ENCODE data around the gene ASIC3.

DNA sequence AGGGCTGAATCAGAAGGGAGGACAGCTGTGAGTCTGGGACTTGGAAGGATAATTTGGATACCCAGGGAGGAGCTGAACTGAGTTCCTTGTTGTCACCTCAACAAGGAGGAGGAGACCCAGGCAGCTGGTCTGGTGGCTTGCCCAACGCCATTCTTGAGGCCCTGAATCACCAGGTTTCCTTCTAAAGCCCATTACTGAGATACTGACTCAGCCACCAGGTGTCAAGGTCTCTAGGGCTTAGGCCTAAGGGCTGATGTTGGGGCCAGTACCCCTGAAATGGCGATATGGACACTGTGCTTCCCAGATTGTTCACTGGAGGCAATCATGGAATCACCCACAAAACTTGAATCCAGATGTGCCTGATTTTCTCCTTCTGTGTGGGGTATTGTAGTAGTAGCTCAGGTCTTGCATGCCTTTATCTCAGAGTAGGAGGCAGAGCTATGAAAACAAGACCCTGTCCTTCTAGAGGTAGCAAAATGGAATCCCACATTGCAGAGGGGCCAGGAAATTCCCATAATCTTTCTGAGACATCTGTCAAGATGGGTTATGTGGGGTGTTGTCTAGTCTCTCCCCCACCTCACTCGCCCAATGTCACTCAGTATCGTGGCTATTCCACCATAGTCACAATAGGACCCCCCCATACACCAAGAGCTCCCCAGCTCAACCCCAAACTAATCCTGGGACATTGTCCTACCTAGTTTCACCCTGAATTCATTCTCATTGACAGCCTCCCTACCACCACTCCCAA is 22.2 kb upstream of the ASIC3 start:
- TF ChIP-seq, protein P1, sequence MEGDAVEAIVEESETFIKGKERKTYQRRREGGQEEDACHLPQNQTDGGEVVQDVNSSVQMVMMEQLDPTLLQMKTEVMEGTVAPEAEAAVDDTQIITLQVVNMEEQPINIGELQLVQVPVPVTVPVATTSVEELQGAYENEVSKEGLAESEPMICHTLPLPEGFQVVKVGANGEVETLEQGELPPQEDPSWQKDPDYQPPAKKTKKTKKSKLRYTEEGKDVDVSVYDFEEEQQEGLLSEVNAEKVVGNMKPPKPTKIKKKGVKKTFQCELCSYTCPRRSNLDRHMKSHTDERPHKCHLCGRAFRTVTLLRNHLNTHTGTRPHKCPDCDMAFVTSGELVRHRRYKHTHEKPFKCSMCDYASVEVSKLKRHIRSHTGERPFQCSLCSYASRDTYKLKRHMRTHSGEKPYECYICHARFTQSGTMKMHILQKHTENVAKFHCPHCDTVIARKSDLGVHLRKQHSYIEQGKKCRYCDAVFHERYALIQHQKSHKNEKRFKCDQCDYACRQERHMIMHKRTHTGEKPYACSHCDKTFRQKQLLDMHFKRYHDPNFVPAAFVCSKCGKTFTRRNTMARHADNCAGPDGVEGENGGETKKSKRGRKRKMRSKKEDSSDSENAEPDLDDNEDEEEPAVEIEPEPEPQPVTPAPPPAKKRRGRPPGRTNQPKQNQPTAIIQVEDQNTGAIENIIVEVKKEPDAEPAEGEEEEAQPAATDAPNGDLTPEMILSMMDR (IDR thresholded peaks at IDR 0.05): no peak
- no peak for TF ChIP-seq POLR2A (IDR thresholded peaks at IDR 0.05)
